PC-9 (cell line): ENCODE data around the gene HSPG2. TPM values are rescaled to one million over a fixed set of nuclear protein-coding genes. Genes with fewer than 3 reads are reported as not detected.

Experiments used
- BruUV-seq: library from RNA; stranded (reverse); fragments of 400-500 nt; replicated peaks from 2 replicates; lab custom pipeline; 2021; lab: Mats Ljungman, UMichigan
- CTCF ChIA-PET: fragments of 300-600 bp; sonication (Branson Sonifier 250); formaldehyde crosslinking; loops from one replicate; lab custom pipeline; 2022; ENCODE audit warnings: antibody characterized with exemption; lab: Charles Lee
- POLR2A ChIA-PET: fragments of 300-600 bp; sonication (Branson Sonifier 250); formaldehyde crosslinking; loops from one replicate; lab custom pipeline; 2022; ENCODE audit warnings: antibody characterized with exemption; ENCODE audit not compliant: unreplicated experiment; lab: Charles Lee
- DNase-seq, 2 experiments: peaks; one replicate each; pipeline versions ENCODE4 v3.0.0 to v3.0.0-alpha.2; 2015 to 2022; ENCODE audit warnings: mixed read lengths in 1 of 2
- H2AFZ ChIP-seq: fragments of 200-600 bp; sonication (generic); 2 replicates; pipeline ENCODE4 v1.8.1; 2017; ENCODE audit warnings: antibody characterized with exemption
- H3F3A ChIP-seq: fragments of 200-600 bp; sonication (generic); 2 replicates; pipeline ENCODE4 v1.8.1; 2017; ENCODE audit warnings: antibody characterized with exemption, mild to moderate bottlenecking, low read depth; ENCODE audit not compliant: insufficient read depth
- H3K27ac ChIP-seq: fragments of 200-600 bp; sonication (generic); 2 replicates; pipeline ENCODE4 v1.6.1; 2016; ENCODE audit warnings: mixed run types
- H3K27me3 ChIP-seq: fragments of 200-600 bp; sonication (generic); 2 replicates; pipeline ENCODE4 v1.6.1; 2016; ENCODE audit warnings: low read depth, mixed run types; ENCODE audit not compliant: insufficient read depth
- H3K36me3 ChIP-seq: fragments of 200-600 bp; sonication (generic); 2 replicates; pipeline ENCODE4 v1.6.1; 2016; ENCODE audit warnings: low read depth, mixed run types
- H3K4me1 ChIP-seq: fragments of 200-600 bp; sonication (generic); replicated peaks from 2 replicates; pipeline ENCODE4 v1.6.1; 2016; ENCODE audit warnings: mixed run types; ENCODE audit not compliant: insufficient read depth
- H3K4me2 ChIP-seq: fragments of 200-600 bp; sonication (generic); 2 replicates; pipeline ENCODE4 v1.6.1; 2017; ENCODE audit warnings: mixed run types
- H3K4me3 ChIP-seq: fragments of 200-600 bp; sonication (generic); 2 replicates; pipeline ENCODE4 v1.6.1; 2016; ENCODE audit warnings: mixed run types
- H3K79me2 ChIP-seq: fragments of 200-600 bp; sonication (generic); 2 replicates; pipeline ENCODE4 v1.6.1; 2017; ENCODE audit warnings: low read depth, mixed run types
- H3K9me2 ChIP-seq: fragments of 200-600 bp; sonication (generic); 2 replicates; pipeline ENCODE4 v1.8.1; 2017; ENCODE audit warnings: mild to moderate bottlenecking; ENCODE audit not compliant: insufficient read depth
- H3K9me3 ChIP-seq: fragments of 200-600 bp; sonication (generic); 2 replicates; pipeline ENCODE4 v1.8.1; 2016; ENCODE audit warnings: low read depth; ENCODE audit not compliant: insufficient read depth
- H4K20me1 ChIP-seq: fragments of 200-600 bp; sonication (generic); 2 replicates; pipeline ENCODE4 v1.8.1; 2017; ENCODE audit not compliant: insufficient read depth
- EZH2 ChIP-seq: fragments of 200-600 bp; sonication (generic); IDR thresholded peaks from 2 replicates; pipeline ENCODE4 v1.8.0; 2017; ENCODE audit warnings: antibody characterized with exemption, low read depth
- intact Hi-C: fragments of 100-400 bp; cut with micrococcal nuclease; formaldehyde crosslinking; loops from one replicate; pipeline ENCODE4 v1.10.0; 2022; ENCODE audit not compliant: unreplicated experiment
- total RNA-seq: library from RNA; stranded (reverse); gene quantifications from 2 replicates; pipeline ENCODE4 v1.2.3, GENCODE V29; 2021
- TF ChIP-seq, protein P1 (sequence below): fragments of 200-600 bp; sonication (generic); conservative IDR thresholded peaks from 2 replicates; pipeline ENCODE4 v1.6.1; 2017; ENCODE audit warnings: mixed run types, antibody characterized with exemption, mild to moderate bottlenecking, moderate library complexity

The HSPG2 gene
- total RNA-seq, 1 experiment from 2014 or later, result 126 TPM

DNA sequence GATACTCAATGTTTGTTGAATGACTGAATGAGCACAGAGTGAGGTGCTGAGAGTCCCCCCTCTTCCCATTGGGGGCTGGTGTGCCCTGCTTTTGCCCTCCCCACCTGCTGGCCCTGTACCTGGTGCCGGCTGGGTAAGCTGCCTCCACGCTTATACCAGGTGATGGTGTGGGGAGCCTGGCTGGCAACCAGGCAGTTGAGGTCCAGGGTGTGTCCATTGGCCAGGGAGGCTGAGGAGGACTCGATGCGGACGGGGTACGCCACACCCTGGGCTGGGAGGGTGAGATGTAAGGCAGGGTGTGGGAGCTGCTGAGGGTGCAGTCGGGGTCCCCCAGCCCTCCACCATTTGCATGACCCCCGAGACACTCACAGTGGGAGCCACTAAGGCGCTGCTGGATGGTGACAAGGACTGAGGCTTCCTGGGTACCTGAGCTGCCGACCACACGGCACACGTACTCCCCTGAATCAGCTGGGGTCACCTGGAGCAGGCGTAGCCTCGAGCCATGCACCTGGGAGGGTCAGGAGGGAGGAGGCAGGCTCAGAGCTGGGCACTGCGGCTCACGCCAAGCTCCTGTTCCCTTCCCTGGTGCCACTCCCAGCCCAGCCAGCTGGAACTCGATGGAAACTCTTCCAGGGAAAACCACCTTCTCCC is 88.5 kb downstream of the HSPG2 start:
- Histone ChIP-seq H3F3A (no peaks in the 10 kb centered on the region), H3K27me3 (no peaks in the 10 kb centered on the region), H3K9me2 (no peaks in the 10 kb centered on the region), H3K4me3 (no peak overlapping the region), H3K4me2 (no peak overlapping the region), H3K36me3 (no peaks in the 10 kb centered on the region), H3K9me3 (no peaks in the 10 kb centered on the region), H3K27ac (no peak overlapping the region), H3K79me2 (no peaks in the 10 kb centered on the region), H4K20me1 (no peaks in the 10 kb centered on the region), H2AFZ (no peak overlapping the region), H3K4me1 (no peaks in the 10 kb centered on the region)
- BruUV-seq, result no TSS peak
- TF ChIP-seq, protein P1, sequence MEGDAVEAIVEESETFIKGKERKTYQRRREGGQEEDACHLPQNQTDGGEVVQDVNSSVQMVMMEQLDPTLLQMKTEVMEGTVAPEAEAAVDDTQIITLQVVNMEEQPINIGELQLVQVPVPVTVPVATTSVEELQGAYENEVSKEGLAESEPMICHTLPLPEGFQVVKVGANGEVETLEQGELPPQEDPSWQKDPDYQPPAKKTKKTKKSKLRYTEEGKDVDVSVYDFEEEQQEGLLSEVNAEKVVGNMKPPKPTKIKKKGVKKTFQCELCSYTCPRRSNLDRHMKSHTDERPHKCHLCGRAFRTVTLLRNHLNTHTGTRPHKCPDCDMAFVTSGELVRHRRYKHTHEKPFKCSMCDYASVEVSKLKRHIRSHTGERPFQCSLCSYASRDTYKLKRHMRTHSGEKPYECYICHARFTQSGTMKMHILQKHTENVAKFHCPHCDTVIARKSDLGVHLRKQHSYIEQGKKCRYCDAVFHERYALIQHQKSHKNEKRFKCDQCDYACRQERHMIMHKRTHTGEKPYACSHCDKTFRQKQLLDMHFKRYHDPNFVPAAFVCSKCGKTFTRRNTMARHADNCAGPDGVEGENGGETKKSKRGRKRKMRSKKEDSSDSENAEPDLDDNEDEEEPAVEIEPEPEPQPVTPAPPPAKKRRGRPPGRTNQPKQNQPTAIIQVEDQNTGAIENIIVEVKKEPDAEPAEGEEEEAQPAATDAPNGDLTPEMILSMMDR, result no peak
- no peak for TF ChIP-seq EZH2
- no peak for DNase-seq
- intact Hi-C loops, result no loop called here
- ChIA-PET POLR2A (no interaction called here), CTCF (no interaction called here)

- no peak for DNase-seq
- Histone ChIP-seq H3K4me3 (no peak overlapping the region), H2AFZ (no peak overlapping the region), H3F3A (no peaks in the 10 kb centered on the region), H4K20me1 (no peaks in the 10 kb centered on the region), H3K36me3 (no peaks in the 10 kb centered on the region), H3K9me2 (no peaks in the 10 kb centered on the region), H3K4me1 (no peaks in the 10 kb centered on the region), H3K79me2 (no peaks in the 10 kb centered on the region), H3K27ac (no peak overlapping the region), H3K27me3 (no peaks in the 10 kb centered on the region), H3K9me3 (no peaks in the 10 kb centered on the region), H3K4me2 (no peak overlapping the region)
- ChIA-PET CTCF (no interaction called here), POLR2A (no interaction called here)
- TF ChIP-seq, protein P1, result no peak
- TF ChIP-seq EZH2, result no peak
- intact Hi-C loops, result no loop called here
- BruUV-seq, result no TSS peak
Measured at GRCh38 chr1:21847223-21848205, 89.6 kb downstream of the HSPG2 start.

DNA sequence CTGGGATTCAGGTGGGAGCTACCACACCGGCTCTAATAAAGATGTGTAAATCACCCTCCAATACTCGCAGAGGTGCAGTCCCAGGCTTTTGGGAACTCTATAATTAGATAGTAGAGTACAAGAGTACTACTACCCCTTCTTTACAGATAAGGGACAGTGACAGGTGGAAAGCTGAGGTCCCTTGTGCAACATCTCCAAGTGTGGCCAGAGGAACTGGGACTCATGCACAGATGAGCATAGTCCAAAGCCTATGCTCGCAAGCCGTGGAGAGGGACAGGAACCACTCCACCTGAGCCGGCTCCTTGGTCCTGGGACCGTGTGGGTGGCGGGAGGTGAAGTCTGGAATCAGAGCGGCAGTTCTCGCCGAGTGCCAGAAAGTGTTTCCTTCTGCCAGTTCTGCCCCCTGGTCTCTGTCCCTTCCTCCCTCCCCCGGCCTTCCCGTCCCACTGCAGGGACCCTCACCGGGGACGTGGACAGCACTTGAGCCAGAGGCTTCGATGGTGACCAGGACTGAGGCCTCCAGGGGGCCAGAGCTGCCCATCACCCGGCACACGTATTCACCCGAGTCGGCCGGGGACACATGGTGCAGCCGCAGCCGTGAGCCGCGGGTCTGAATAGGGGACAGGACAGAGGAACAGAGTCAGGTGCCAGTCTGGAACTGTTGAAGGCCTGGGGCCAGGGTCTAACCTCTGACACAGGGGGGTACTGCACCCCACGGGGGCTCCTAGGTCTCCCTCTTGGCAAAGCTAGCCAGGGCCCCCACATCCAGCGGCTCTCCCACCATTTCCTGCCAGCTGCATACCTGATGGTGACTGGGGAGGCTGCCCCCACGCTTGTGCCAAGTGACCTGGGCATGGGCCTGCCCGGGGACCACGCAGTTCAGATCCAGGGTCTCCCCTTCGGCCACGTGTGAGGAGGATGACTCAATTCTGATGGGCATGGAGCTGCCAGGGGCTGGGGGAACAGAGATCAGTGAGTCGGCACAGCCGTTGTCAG is 91.2 kb downstream of the HSPG2 start:
- TF ChIP-seq EZH2, result no peak
- TF ChIP-seq, protein P1, result no peak
- Histone ChIP-seq H3K9me3 (no peaks in the 10 kb centered on the region), H3K27ac (no peak overlapping the region), H3K9me2 (no peaks in the 10 kb centered on the region), H3K27me3 (no peaks in the 10 kb centered on the region), H3K4me1 (no peaks in the 10 kb centered on the region), H4K20me1 (no peaks in the 10 kb centered on the region), H2AFZ (no peak overlapping the region), H3K4me3 (no peak overlapping the region), H3K36me3 (no peaks in the 10 kb centered on the region), H3K79me2 (no peaks in the 10 kb centered on the region), H3F3A (no peaks in the 10 kb centered on the region), H3K4me2 (no peak overlapping the region)
- intact Hi-C loops, result no loop called here
- no peak for DNase-seq
- POLR2A ChIA-PET, result no interaction called here
- CTCF ChIA-PET, result interaction anchor here (0.5 kb wide), 1 partner anchor 414 kb away, joined by 3 read pairs; no protein-coding TSS in a partner anchor
- BruUV-seq, result no TSS peak
